ENCODE measurements around the gene IPMK. TPM values are rescaled to one million over a fixed set of nuclear protein-coding genes. Genes with fewer than 3 reads are reported as not detected.
A peak's percentile ranks its signal among the peaks of the same experiment; 100 is the strongest.

IPMK gene
- total and polyA plus RNA-seq, 4 donors = 2.6 to 16.7 (median 5.0) TPM

GRCh38 chr10:58278962-58279307 lies 11.2 kb upstream of the IPMK start:
- no peaks in the 10 kb centered on the region for H3K9me3 ChIP-seq (ENCODE audit: control insufficient read depth in 4 of 4, insufficient read depth in 3 of 4, low read length in 3 of 4)

GRCh38 chr10:58278274-58278961 lies 10.7 kb upstream of the IPMK start:
- 66 to 79% methylated on average over 7 of the region's 7 CpGs for WGBS, 2 donors

More at GRCh38 chr10:58278962-58279307, 11.2 kb upstream of the IPMK start:
- TF ChIP-seq CTCF (IDR thresholded peaks at IDR 0.05; ENCODE audit: control extremely low read depth, extremely low read depth) = no peak
- Histone ChIP-seq H3K4me1 (ENCODE audit: control insufficient read depth in 5 of 5, insufficient read depth in 5 of 5, low read length in 5 of 5) (peaks cover 0 to 9% (median 0%) of the 10 kb centered on the region in 5 donors), H3K9ac (ENCODE audit: insufficient read depth in 1 of 2, low read length in 2 of 2) (no peak overlapping the region), H3K27me3 (ENCODE audit: control insufficient read depth in 3 of 3, insufficient read depth in 3 of 3, low read length in 2 of 3) (no peaks in the 10 kb centered on the region), H3K36me3 (ENCODE audit: control insufficient read depth in 4 of 4, insufficient read depth in 4 of 4, low read length in 4 of 4) (peaks cover 0 to 4% (median 1%) of the 10 kb centered on the region in 4 donors), H3K27ac (ENCODE audit: low read depth in 1 of 2, low read length in 1 of 2) (no peak overlapping the region), H3K4me3 (no peak overlapping the region)
- no peak for DNase-seq
- no peak for ATAC-seq (ENCODE audit: insufficient read depth, low FRiP score)
- 72 to 89% methylated on average over 1 of the region's 1 CpG for WGBS, 2 donors

GRCh38 chr10:58275908-58276307 lies 8.2 kb upstream of the IPMK start:
- peaks cover 0 to 4% (median 1%) of the 10 kb centered on the region in 4 donors for H3K36me3 ChIP-seq (ENCODE audit: control insufficient read depth in 4 of 4, insufficient read depth in 4 of 4, low read length in 4 of 4)
- no peaks in the 10 kb centered on the region for H3K9me3 ChIP-seq (ENCODE audit: control insufficient read depth in 4 of 4, insufficient read depth in 3 of 4, low read length in 3 of 4)
- H3K27me3 ChIP-seq (ENCODE audit: control insufficient read depth in 3 of 3, insufficient read depth in 3 of 3, low read length in 2 of 3) = no peaks in the 10 kb centered on the region
- no peak for TF ChIP-seq CTCF (IDR thresholded peaks at IDR 0.05; ENCODE audit: control extremely low read depth, extremely low read depth)
- no peak overlapping the region for H3K4me3 ChIP-seq
- no peak overlapping the region for H3K27ac ChIP-seq (ENCODE audit: low read depth in 1 of 2, low read length in 1 of 2)
- ATAC-seq (ENCODE audit: insufficient read depth, low FRiP score) (no peak), DNase-seq (peak in 1 of 3 donors; percentile 21)
- H3K9ac ChIP-seq (ENCODE audit: insufficient read depth in 1 of 2, low read length in 2 of 2) = no peak overlapping the region
- peaks cover 0 to 6% (median 0%) of the 10 kb centered on the region in 5 donors for H3K4me1 ChIP-seq (ENCODE audit: control insufficient read depth in 5 of 5, insufficient read depth in 5 of 5, low read length in 5 of 5)

More at GRCh38 chr10:58278274-58278961, 10.7 kb upstream of the IPMK start:
- no peaks in the 10 kb centered on the region for H3K9me3 ChIP-seq (ENCODE audit: control insufficient read depth in 4 of 4, insufficient read depth in 3 of 4, low read length in 3 of 4)
- peaks cover 0 to 9% (median 0%) of the 10 kb centered on the region in 5 donors for H3K4me1 ChIP-seq (ENCODE audit: control insufficient read depth in 5 of 5, insufficient read depth in 5 of 5, low read length in 5 of 5)
- H3K9ac ChIP-seq (ENCODE audit: insufficient read depth in 1 of 2, low read length in 2 of 2) = no peak overlapping the region
- ATAC-seq (ENCODE audit: insufficient read depth, low FRiP score) = no peak
- H3K36me3 ChIP-seq (ENCODE audit: control insufficient read depth in 4 of 4, insufficient read depth in 4 of 4, low read length in 4 of 4) = peaks cover 0 to 4% (median 1%) of the 10 kb centered on the region in 4 donors
- no peaks in the 10 kb centered on the region for H3K27me3 ChIP-seq (ENCODE audit: control insufficient read depth in 3 of 3, insufficient read depth in 3 of 3, low read length in 2 of 3)
- TF ChIP-seq CTCF (IDR thresholded peaks at IDR 0.05; ENCODE audit: control extremely low read depth, extremely low read depth) = no peak
- DNase-seq = no peak
- no peak overlapping the region for H3K4me3 ChIP-seq
- no peak overlapping the region for H3K27ac ChIP-seq (ENCODE audit: low read depth in 1 of 2, low read length in 1 of 2)
